OCI-LY7 (cell line): ENCODE results near the gene WNT8A. TPM values are rescaled to one million over a fixed set of nuclear protein-coding genes. Genes with fewer than 3 reads are reported as not detected.

Experiments
- BruUV-seq: library from RNA; stranded (reverse); fragments of 400-500 nt; replicated peaks from 2 replicates; lab custom pipeline; 2021; lab: Mats Ljungman, UMichigan
- CTCF ChIA-PET: fragments of 300-600 bp; sonication (Branson Sonifier 250); formaldehyde crosslinking; loops from one replicate; lab custom pipeline; 2022; ENCODE audit warnings: antibody characterized with exemption; ENCODE audit not compliant: unreplicated experiment; lab: Charles Lee
- POLR2A ChIA-PET: fragments of 300-600 bp; sonication (Branson Sonifier 250); formaldehyde crosslinking; loops from one replicate; lab custom pipeline; 2022; ENCODE audit warnings: antibody characterized with exemption; lab: Charles Lee
- DNase-seq: peaks from one replicate; pipeline ENCODE4 v3.0.0-alpha.2; 2015; ENCODE audit warnings: low spot score
- H2AFZ ChIP-seq: fragments of 200-600 bp; sonication (generic), shearing (Covaris generic); 2 replicates; pipeline ENCODE4 v1.6.1; 2014; ENCODE audit warnings: mild to moderate bottlenecking, antibody characterized with exemption, low read length, moderate library complexity
- H3K27ac ChIP-seq: fragments of 200-600 bp; sonication (generic); 2 replicates; pipeline ENCODE4 v1.5.1; 2014; ENCODE audit warnings: mixed run types, low read depth, mild to moderate bottlenecking, moderate library complexity, low read length, inconsistent platforms; ENCODE audit not compliant: poor library complexity, severe bottlenecking
- H3K36me3 ChIP-seq: fragments of 200-600 bp; sonication (generic); 2 replicates; pipeline ENCODE4 v1.6.1; 2014; ENCODE audit warnings: mild to moderate bottlenecking, antibody characterized with exemption, low read length, moderate library complexity, mixed read lengths; ENCODE audit not compliant: insufficient read depth
- H3K4me1 ChIP-seq: fragments of 200-600 bp; sonication (generic); 2 replicates; pipeline ENCODE4 v1.5.1; 2014; ENCODE audit warnings: mild to moderate bottlenecking, low read length; ENCODE audit not compliant: insufficient read depth, poor library complexity, severe bottlenecking
- H3K4me2 ChIP-seq: fragments of 200-600 bp; sonication (generic); 2 replicates; pipeline ENCODE4 v1.6.1; 2014; ENCODE audit warnings: mild to moderate bottlenecking, low read length
- H3K4me3 ChIP-seq: fragments of 200-600 bp; sonication (generic); 2 replicates; pipeline ENCODE4 v1.5.1; 2014; ENCODE audit warnings: mild to moderate bottlenecking, low read depth, low read length; ENCODE audit not compliant: poor library complexity, severe bottlenecking
- H3K79me2 ChIP-seq: fragments of 200-600 bp; sonication (generic); 2 replicates; pipeline ENCODE4 v1.6.1; 2016; ENCODE audit warnings: low read depth, mild to moderate bottlenecking, low read length, moderate library complexity, mixed read lengths; ENCODE audit not compliant: insufficient read depth
- H3K9me2 ChIP-seq: fragments of 200-600 bp; sonication (generic); 2 replicates; pipeline ENCODE4 v1.6.1; 2016; ENCODE audit warnings: mild to moderate bottlenecking, low read length, mixed read lengths; ENCODE audit not compliant: insufficient read depth
- H3K9me3 ChIP-seq: fragments of 200-600 bp; sonication (generic); 2 replicates; pipeline ENCODE4 v1.6.1; 2014; ENCODE audit warnings: mild to moderate bottlenecking, mixed run types, low read length, mixed read lengths
- H4K20me1 ChIP-seq: fragments of 200-600 bp; sonication (generic); 2 replicates; pipeline ENCODE4 v1.6.1; 2014; ENCODE audit warnings: mild to moderate bottlenecking, antibody characterized with exemption, low read length, moderate library complexity, mixed read lengths; ENCODE audit not compliant: insufficient read depth
- EZH2phosphoT487 ChIP-seq: fragments of 200-600 bp; sonication (generic); IDR thresholded peaks from 2 replicates; pipeline ENCODE4 v1.6.1; 2018; ENCODE audit warnings: low read depth, borderline replicate concordance, mild to moderate bottlenecking, mixed run types, antibody characterized with exemption, low read length, moderate library complexity, mixed read lengths
- intact Hi-C: fragments of 100-400 bp; cut with micrococcal nuclease; formaldehyde crosslinking; loops from one replicate; pipeline ENCODE4 v1.10.0; 2022; ENCODE audit not compliant: unreplicated experiment
- total RNA-seq, 2 experiments: library from RNA; depleted of rRNA in 1 of 2; stranded (reverse); fragments of >200 nt in 1 of 2; shearing (Covaris generic) in 1 of 2; gene quantifications; 2 replicates each; pipeline ENCODE4 v1.2.3, GENCODE V29; 2014 to 2022
- TF ChIP-seq, protein P1 (sequence below): fragments of 200-600 bp; sonication (generic); conservative IDR thresholded peaks from 2 replicates; pipeline ENCODE4 v1.5.1; 2014; ENCODE audit warnings: mild to moderate bottlenecking, antibody characterized with exemption, low read length, moderate library complexity, mixed read lengths

WNT8A gene
- total RNA-seq, 2 experiments from 2014 or later: not detected

DNA sequence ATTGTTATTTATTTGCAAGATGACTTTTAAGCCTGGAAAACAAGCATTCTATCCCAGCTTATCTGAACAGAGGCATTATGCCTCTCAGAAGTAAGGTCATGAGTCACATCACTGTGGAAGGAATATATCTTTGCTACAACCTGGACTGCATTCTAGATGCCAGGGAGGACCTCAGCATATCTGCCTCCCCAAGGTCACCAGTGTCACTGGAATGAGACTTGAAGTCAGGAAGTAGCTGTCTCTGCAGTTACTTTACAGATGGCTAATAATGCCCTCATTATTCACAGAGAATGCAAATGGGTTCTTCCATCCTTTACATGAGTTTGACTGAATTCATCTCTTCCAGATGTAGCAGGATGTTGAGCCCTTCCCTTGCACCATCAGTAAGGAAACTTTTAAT, 46.6 kb upstream of the WNT8A start:
- Histone ChIP-seq H3K9me3 (no peaks in the 10 kb centered on the region), H3K4me1 (peaks cover 29% of the 10 kb centered on the region), H3K4me3 (no peak overlapping the region), H2AFZ (peak overlapping the region; percentile 74; the same call in 1 of the 2 replicates), H3K4me2 (peak overlapping the region; percentile 14), H3K9me2 (no peaks in the 10 kb centered on the region), H4K20me1 (0 out of 2 replicates have a peak, but pooled peaks cover under 1% of the 10 kb centered on the region), H3K36me3 (no peaks in the 10 kb centered on the region), H3K27ac (no peak overlapping the region), H3K79me2 (peaks cover 2% of the 10 kb centered on the region; the same call in 1 of the 2 replicates)
- intact Hi-C loops: loop anchor here (10.0 kb wide), 1 partner anchor 538 kb away; the partner anchor contains the start of gene HSPA9
- BruUV-seq: no TSS peak
- POLR2A ChIA-PET: interaction anchor here (0.6 kb wide), 1 partner anchor 90 kb away, joined by 3 read pairs; no protein-coding TSS in a partner anchor
- DNase-seq: peak; percentile 28
- CTCF ChIA-PET: interaction anchor here (0.6 kb wide), 1 partner anchor 30 kb away, joined by 3 read pairs; no protein-coding TSS in a partner anchor
- TF ChIP-seq, protein P1, sequence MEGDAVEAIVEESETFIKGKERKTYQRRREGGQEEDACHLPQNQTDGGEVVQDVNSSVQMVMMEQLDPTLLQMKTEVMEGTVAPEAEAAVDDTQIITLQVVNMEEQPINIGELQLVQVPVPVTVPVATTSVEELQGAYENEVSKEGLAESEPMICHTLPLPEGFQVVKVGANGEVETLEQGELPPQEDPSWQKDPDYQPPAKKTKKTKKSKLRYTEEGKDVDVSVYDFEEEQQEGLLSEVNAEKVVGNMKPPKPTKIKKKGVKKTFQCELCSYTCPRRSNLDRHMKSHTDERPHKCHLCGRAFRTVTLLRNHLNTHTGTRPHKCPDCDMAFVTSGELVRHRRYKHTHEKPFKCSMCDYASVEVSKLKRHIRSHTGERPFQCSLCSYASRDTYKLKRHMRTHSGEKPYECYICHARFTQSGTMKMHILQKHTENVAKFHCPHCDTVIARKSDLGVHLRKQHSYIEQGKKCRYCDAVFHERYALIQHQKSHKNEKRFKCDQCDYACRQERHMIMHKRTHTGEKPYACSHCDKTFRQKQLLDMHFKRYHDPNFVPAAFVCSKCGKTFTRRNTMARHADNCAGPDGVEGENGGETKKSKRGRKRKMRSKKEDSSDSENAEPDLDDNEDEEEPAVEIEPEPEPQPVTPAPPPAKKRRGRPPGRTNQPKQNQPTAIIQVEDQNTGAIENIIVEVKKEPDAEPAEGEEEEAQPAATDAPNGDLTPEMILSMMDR: no peak
- TF ChIP-seq EZH2phosphoT487: no peak

DNA sequence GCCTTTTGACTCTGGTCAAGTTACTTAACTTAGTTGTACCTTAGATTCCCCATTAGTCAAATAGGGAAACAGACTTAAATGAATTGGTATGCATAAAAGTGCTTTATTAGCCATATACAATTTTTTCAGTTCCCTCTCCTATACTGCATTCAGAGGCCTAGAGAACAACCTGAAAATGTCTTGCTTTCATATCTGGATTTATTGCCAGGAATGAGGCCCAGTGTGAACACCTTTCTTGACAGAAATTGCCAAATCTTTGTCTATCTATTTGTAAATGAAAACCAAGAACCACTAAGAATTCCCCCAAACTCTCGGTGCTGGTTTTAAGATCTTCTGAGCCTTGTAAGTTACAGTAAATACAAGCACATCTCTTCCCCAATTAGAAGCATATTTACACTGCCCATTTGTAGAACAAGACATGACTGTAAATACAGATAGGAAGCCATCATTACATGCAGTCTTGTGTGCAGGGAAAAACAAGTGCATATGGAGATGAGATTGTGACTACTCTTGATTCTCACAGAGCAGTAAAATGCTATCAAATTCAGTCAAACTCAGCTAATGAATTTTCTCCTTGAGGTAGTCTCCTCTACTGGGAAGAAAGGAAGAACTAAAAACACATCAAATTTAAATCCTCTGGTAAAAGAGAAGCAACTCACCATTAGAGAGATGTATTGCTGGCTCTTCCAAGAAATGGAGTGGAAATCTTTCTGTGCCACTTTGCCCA, 45.8 kb upstream of the WNT8A start:
- DNase-seq: no peak
- Histone ChIP-seq H3K27ac (no peak overlapping the region), H3K79me2 (no peaks in the 10 kb centered on the region), H3K4me3 (no peak overlapping the region), H3K4me2 (peak overlapping the region; percentile 14; the same call in 1 of the 2 replicates), H3K9me2 (no peaks in the 10 kb centered on the region), H3K36me3 (no peaks in the 10 kb centered on the region), H3K4me1 (peaks cover 29% of the 10 kb centered on the region), H2AFZ (peak overlapping the region; percentile 74; the same call in 1 of the 2 replicates), H3K9me3 (no peaks in the 10 kb centered on the region), H4K20me1 (no peaks in the 10 kb centered on the region)
- ChIA-PET POLR2A (interaction anchor here (1.2 kb wide), 1 partner anchor 12 kb away, joined by 5 read pairs; no protein-coding TSS in a partner anchor), CTCF (interaction anchor here (0.6 kb wide), 1 partner anchor 30 kb away, joined by 3 read pairs; no protein-coding TSS in a partner anchor)
- no TSS peak for BruUV-seq
- no peak for TF ChIP-seq EZH2phosphoT487
- TF ChIP-seq, protein P1: no peak
- intact Hi-C loops: loop anchor here (10.0 kb wide), 1 partner anchor 537 kb away; the partner anchor contains the start of gene HSPA9
